Calu3 (cell line): ENCODE data around the gene SPIN3. TPM values are rescaled to one million over a fixed set of nuclear protein-coding genes. Genes with fewer than 3 reads are reported as not detected.
A peak's percentile ranks its signal among the peaks of the same experiment; 100 is the strongest.
"Not testable (repeated sequence)": the region's sequence is repeated elsewhere in the genome, so short reads cannot be mapped to it uniquely, and the experiment has no call there.

ENCODE experiments used
- BruUV-seq: library from RNA; stranded (reverse); fragments of 400-500 nt; replicated peaks from 2 replicates; lab custom pipeline; 2021; lab: Mats Ljungman, UMichigan
- CTCF ChIA-PET: fragments of 300-600 bp; sonication (Branson Sonifier 250); formaldehyde crosslinking; loops from one replicate; lab custom pipeline; 2022; ENCODE audit warnings: antibody characterized with exemption; lab: Charles Lee
- DNase-seq: peaks from one replicate; pipeline ENCODE4 v3.0.0; 2022
- H3K27ac Mint-ChIP-seq: one replicate; pipeline ENCODE4 v1.8.0; 2022; ENCODE audit warnings: mixed read lengths; ENCODE audit not compliant: unreplicated experiment
- H3K27me3 Mint-ChIP-seq: one replicate; pipeline ENCODE4 v1.8.0; 2022; ENCODE audit warnings: mixed read lengths; ENCODE audit not compliant: unreplicated experiment
- H3K36me3 Mint-ChIP-seq: one replicate; pipeline ENCODE4 v1.8.0; 2022; ENCODE audit warnings: mild to moderate bottlenecking, moderate library complexity, mixed read lengths; ENCODE audit not compliant: insufficient read depth, unreplicated experiment
- H3K4me1 Mint-ChIP-seq: one replicate; pipeline ENCODE4 v1.8.0; 2022; ENCODE audit warnings: mild to moderate bottlenecking, low read depth, mixed read lengths; ENCODE audit not compliant: unreplicated experiment
- H3K4me3 Mint-ChIP-seq: one replicate; pipeline ENCODE4 v1.8.0; 2022; ENCODE audit warnings: mild to moderate bottlenecking, low read depth, moderate library complexity, mixed read lengths; ENCODE audit not compliant: unreplicated experiment
- H3K9me3 Mint-ChIP-seq: one replicate; pipeline ENCODE4 v1.8.0; 2022; ENCODE audit warnings: low read depth, mixed read lengths; ENCODE audit not compliant: unreplicated experiment
- CTCF ChIP-seq: fragments of 200-600 bp; IDR thresholded peaks from one replicate; pipeline ENCODE4 v1.8.0; 2022; ENCODE audit warnings: antibody characterized with exemption; ENCODE audit not compliant: unreplicated experiment
- intact Hi-C: fragments of 100-400 bp; cut with micrococcal nuclease; formaldehyde crosslinking; loops from one replicate; pipeline ENCODE4 v1.10.0; 2022; ENCODE audit not compliant: unreplicated experiment
- total RNA-seq: library from RNA; stranded (reverse); gene quantifications from 2 replicates; pipeline ENCODE4 v1.2.3, GENCODE V29; 2022

SPIN3 gene
- total RNA-seq, 1 experiment from 2014 or later = 19.4 TPM

- no peak for TF ChIP-seq CTCF
- intact Hi-C loops = no loop called here
- peaks cover 5% of the 10 kb centered on the region for H3K9me3 Mint-ChIP-seq
These were observed 47.6 kb downstream of the SPIN3 start for GRCh38 chrX:56947699-56948098.

GRCh38 chrX:56946201-56946600, 49.1 kb downstream of the SPIN3 start:
- peaks cover 24% of the 10 kb centered on the region for H3K4me1 Mint-ChIP-seq
- CTCF ChIA-PET, H3K9me3 Mint-ChIP-seq, H3K36me3 Mint-ChIP-seq, H3K27ac Mint-ChIP-seq, intact Hi-C loops, BruUV-seq, H3K4me3 Mint-ChIP-seq, H3K27me3 Mint-ChIP-seq: not testable (repeated sequence)
- DNase-seq = peak; percentile 43

More at GRCh38 chrX:56947699-56948098, 47.6 kb downstream of the SPIN3 start:
- no peak for DNase-seq
- Mint-ChIP-seq H3K27ac (no peak overlapping the region), H3K36me3 (no peaks in the 10 kb centered on the region), H3K4me1 (peaks cover 24% of the 10 kb centered on the region), H3K4me3 (no peak overlapping the region), H3K27me3 (no peaks in the 10 kb centered on the region)
- no TSS peak for BruUV-seq
- CTCF ChIA-PET = no interaction called here

- Mint-ChIP-seq H3K9me3 (peaks cover 12% of the 10 kb centered on the region), H3K4me1 (peaks cover 24% of the 10 kb centered on the region)
- CTCF ChIA-PET, H3K27me3 Mint-ChIP-seq, intact Hi-C loops, BruUV-seq, H3K27ac Mint-ChIP-seq, H3K4me3 Mint-ChIP-seq, DNase-seq, H3K36me3 Mint-ChIP-seq: not testable (repeated sequence)
These were observed 50.1 kb downstream of the SPIN3 start for GRCh38 chrX:56945226-56945625.

- TF ChIP-seq CTCF = no peak
- intact Hi-C loops = no loop called here
- H3K27me3 Mint-ChIP-seq = no peaks in the 10 kb centered on the region
- H3K9me3 Mint-ChIP-seq = peaks cover 12% of the 10 kb centered on the region
- no TSS peak for BruUV-seq
- peaks cover 24% of the 10 kb centered on the region for H3K4me1 Mint-ChIP-seq
- CTCF ChIA-PET = no interaction called here
- DNase-seq = no peak
- H3K36me3 Mint-ChIP-seq = no peaks in the 10 kb centered on the region
- no peak overlapping the region for H3K4me3 Mint-ChIP-seq
- no peak overlapping the region for H3K27ac Mint-ChIP-seq
These were observed 52.1 kb downstream of the SPIN3 start for GRCh38 chrX:56943264-56943663.

Other genes with a start within 250 kb of the SPIN3 start
- 12.8 and 14.0 TPM in 2 replicates for gene SPIN2B, start 126.0 kb upstream of the SPIN3 start, total RNA-seq
- 1.6 and 1.7 TPM in 2 replicates for gene SPIN2A, start 141.9 kb upstream of the SPIN3 start, total RNA-seq